ENCODE data around the gene PRR33. TPM values are rescaled to one million over a fixed set of nuclear protein-coding genes. Genes with fewer than 3 reads are reported as not detected.
A peak's percentile ranks its signal among the peaks of the same experiment; 100 is the strongest.

PRR33 gene
- total and polyA plus RNA-seq, 10 of the 15 experiments (the other 5 are each of a cell fraction or from before 2014, with no cell fraction given) = 0.02 to 1.0 (median 0.38) TPM; not detected in 6

DNA sequence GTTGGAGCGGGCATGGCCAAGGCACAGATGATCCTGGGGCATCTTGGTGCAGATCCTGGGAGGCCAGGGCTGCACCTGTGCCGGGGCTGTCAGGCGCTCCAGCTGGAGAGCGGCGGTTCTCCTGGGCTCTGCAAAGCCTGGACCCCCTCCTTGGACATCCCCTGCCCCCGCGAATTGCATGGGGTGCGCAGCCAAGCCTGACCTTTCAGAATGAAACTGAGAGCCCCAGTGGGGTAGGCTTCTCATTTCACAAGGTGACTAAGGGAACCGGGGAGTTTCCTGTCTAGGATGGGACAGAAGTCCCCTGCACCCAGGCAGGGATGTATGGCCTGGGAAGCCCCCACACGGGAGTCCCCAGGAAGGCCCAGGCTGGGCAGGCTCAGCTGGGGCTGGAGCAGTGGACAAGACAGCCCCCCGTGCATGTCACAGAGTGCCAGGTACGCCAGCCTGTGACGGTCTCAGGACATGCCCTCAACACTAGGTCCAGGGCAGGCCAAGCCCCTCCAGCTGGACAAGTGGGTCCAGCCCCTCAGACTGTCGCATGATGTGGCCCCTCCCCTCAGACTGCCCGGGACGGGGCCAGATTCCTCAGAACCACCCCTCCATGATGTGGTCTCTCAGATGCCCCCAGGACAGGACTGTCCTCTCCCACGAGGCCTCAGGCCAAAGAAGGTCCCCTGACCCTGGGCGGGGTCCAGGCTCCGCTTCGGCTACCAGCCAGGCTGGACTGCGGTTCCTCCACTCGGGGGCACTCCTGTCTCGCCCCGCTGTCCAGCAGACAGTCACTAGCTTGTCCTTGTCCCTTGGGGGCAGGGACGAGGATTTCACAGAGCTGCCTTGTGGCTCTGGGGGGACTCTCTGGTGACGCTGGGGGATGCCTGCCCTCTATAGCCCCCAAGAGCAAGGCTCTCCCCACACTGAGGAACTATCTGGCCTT lies 36.5 kb downstream of the PRR33 start (continued):
- TF ChIP-seq, protein P1, sequence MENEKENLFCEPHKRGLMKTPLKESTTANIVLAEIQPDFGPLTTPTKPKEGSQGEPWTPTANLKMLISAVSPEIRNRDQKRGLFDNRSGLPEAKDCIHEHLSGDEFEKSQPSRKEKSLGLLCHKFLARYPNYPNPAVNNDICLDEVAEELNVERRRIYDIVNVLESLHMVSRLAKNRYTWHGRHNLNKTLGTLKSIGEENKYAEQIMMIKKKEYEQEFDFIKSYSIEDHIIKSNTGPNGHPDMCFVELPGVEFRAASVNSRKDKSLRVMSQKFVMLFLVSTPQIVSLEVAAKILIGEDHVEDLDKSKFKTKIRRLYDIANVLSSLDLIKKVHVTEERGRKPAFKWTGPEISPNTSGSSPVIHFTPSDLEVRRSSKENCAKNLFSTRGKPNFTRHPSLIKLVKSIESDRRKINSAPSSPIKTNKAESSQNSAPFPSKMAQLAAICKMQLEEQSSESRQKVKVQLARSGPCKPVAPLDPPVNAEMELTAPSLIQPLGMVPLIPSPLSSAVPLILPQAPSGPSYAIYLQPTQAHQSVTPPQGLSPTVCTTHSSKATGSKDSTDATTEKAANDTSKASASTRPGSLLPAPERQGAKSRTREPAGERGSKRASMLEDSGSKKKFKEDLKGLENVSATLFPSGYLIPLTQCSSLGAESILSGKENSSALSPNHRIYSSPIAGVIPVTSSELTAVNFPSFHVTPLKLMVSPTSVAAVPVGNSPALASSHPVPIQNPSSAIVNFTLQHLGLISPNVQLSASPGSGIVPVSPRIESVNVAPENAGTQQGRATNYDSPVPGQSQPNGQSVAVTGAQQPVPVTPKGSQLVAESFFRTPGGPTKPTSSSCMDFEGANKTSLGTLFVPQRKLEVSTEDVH (IDR thresholded peaks at IDR 0.05; ENCODE audit: low read depth, partially characterized antibody) = no peak
- TF ChIP-seq SMARCA5 (IDR thresholded peaks at IDR 0.05) = peak; percentile 75
- TF ChIP-seq, protein P2, sequence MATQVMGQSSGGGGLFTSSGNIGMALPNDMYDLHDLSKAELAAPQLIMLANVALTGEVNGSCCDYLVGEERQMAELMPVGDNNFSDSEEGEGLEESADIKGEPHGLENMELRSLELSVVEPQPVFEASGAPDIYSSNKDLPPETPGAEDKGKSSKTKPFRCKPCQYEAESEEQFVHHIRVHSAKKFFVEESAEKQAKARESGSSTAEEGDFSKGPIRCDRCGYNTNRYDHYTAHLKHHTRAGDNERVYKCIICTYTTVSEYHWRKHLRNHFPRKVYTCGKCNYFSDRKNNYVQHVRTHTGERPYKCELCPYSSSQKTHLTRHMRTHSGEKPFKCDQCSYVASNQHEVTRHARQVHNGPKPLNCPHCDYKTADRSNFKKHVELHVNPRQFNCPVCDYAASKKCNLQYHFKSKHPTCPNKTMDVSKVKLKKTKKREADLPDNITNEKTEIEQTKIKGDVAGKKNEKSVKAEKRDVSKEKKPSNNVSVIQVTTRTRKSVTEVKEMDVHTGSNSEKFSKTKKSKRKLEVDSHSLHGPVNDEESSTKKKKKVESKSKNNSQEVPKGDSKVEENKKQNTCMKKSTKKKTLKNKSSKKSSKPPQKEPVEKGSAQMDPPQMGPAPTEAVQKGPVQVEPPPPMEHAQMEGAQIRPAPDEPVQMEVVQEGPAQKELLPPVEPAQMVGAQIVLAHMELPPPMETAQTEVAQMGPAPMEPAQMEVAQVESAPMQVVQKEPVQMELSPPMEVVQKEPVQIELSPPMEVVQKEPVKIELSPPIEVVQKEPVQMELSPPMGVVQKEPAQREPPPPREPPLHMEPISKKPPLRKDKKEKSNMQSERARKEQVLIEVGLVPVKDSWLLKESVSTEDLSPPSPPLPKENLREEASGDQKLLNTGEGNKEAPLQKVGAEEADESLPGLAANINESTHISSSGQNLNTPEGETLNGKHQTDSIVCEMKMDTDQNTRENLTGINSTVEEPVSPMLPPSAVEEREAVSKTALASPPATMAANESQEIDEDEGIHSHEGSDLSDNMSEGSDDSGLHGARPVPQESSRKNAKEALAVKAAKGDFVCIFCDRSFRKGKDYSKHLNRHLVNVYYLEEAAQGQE (IDR thresholded peaks at IDR 0.05; ENCODE audit: low read depth, low read length) = 0 out of 2 replicates have a peak, but pooled peaks have one; percentile 37
- peak; percentile 80 for TF ChIP-seq IRF4 (IDR thresholded peaks at IDR 0.05; ENCODE audit: low read depth, low read length)
- peak; percentile 42 for TF ChIP-seq MXI1 (IDR thresholded peaks at IDR 0.05; ENCODE audit: low read depth, low read length)
- TF ChIP-seq RAD21 (IDR thresholded peaks at IDR 0.05; ENCODE audit: insufficient read depth, low read depth, low read length) = peak; percentile 21; the same call in 1 of the 2 replicates
- no peak for TF ChIP-seq SREBF2 (IDR thresholded peaks at IDR 0.05; ENCODE audit: low read length)
- no peak for TF ChIP-seq JUND (IDR thresholded peaks at IDR 0.05; ENCODE audit: low read depth, low read length)
- no peak for TF ChIP-seq CBX3 (IDR thresholded peaks at IDR 0.05; ENCODE audit: borderline replicate concordance, low read depth)
- TF ChIP-seq CREM (IDR thresholded peaks at IDR 0.05; ENCODE audit: low read depth) = peak; percentile 92
- TF ChIP-seq ZBED1 (IDR thresholded peaks at IDR 0.05; ENCODE audit: borderline replicate concordance) = peak; percentile 84; the same call in 1 of the 2 replicates
- TF ChIP-seq PML (IDR thresholded peaks at IDR 0.05; ENCODE audit: low read length) = no peak
- TF ChIP-seq NR2C2 (IDR thresholded peaks at IDR 0.05; ENCODE audit: borderline replicate concordance, control insufficient read depth, insufficient read length, low read depth) = no peak
- TF ChIP-seq EGR1 (IDR thresholded peaks at IDR 0.05; ENCODE audit: borderline replicate concordance in 1 of 2, low read depth in 2 of 2, low read length in 2 of 2) = peak in 1 of 2 experiments; percentile 91; a peak in 2 of 3 replicates
- TF ChIP-seq CREB1 (IDR thresholded peaks at IDR 0.05; ENCODE audit: low read depth) = no peak
- no peak for TF ChIP-seq SREBF1 (IDR thresholded peaks at IDR 0.05; ENCODE audit: low read length)
- peak; percentile 66 for TF ChIP-seq ATF7 (IDR thresholded peaks at IDR 0.05; ENCODE audit: low read depth)
- peak; percentile 86 for TF ChIP-seq MEF2A (IDR thresholded peaks at IDR 0.05; ENCODE audit: insufficient read depth, low read depth, low read length)
- TF ChIP-seq, protein P3, sequence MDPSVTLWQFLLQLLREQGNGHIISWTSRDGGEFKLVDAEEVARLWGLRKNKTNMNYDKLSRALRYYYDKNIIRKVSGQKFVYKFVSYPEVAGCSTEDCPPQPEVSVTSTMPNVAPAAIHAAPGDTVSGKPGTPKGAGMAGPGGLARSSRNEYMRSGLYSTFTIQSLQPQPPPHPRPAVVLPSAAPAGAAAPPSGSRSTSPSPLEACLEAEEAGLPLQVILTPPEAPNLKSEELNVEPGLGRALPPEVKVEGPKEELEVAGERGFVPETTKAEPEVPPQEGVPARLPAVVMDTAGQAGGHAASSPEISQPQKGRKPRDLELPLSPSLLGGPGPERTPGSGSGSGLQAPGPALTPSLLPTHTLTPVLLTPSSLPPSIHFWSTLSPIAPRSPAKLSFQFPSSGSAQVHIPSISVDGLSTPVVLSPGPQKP (IDR thresholded peaks at IDR 0.05; ENCODE audit: low read depth, low read length) = peak; percentile 18; the same call in 1 of the 2 replicates
- TF ChIP-seq STAT1 (conservative IDR thresholded peaks at IDR 0.05) = no peak
- TF ChIP-seq CHD1 (IDR thresholded peaks at IDR 0.05; ENCODE audit: low read depth, low read length) = no peak
- no peak for TF ChIP-seq HDAC2 (IDR thresholded peaks at IDR 0.05)
- no peak for TF ChIP-seq ZNF217 (IDR thresholded peaks at IDR 0.05)
